A549 (cell line): ENCODE measurements around the gene P2RY8.
"Not testable (repeated sequence)": the region's sequence is repeated elsewhere in the genome, so short reads cannot be mapped to it uniquely, and the experiment has no call there.

ENCODE experiments used
- CEBPB ChIP-seq, 2 experiments: fragments of >200 bp in 1 of 2; sonication (Bioruptor Twin) in 1 of 2; formaldehyde crosslinking in 1 of 2; IDR thresholded peaks; 2 replicates each; pipeline ENCODE4 v1.6.1; 2012 to 2016
- EHF ChIP-seq: fragments of 250-450 bp; sonication (Bioruptor Pico); IDR thresholded peaks from 2 replicates; pipeline ENCODE4 v1.5.0; 2020; ENCODE audit warnings: mild to moderate bottlenecking
- EHMT2 ChIP-seq: fragments of 200-600 bp; sonication (generic); IDR thresholded peaks from 2 replicates; pipeline ENCODE4 v1.6.1; 2016; ENCODE audit warnings: antibody characterized with exemption, low read depth, mild to moderate bottlenecking, moderate library complexity
- JUN ChIP-seq, 2 experiments: fragments of >200 bp; sonication (Bioruptor Twin); formaldehyde crosslinking; IDR thresholded peaks; 2 replicates in 1 of 2; 3 replicates in 1 of 2; pipeline ENCODE4 v1.6.1; 2016 to 2017
- MYC ChIP-seq: IDR thresholded peaks from 2 replicates; pipeline ENCODE4 v1.6.1; 2012; ENCODE audit warnings: mild to moderate bottlenecking, inconsistent platforms, low read length, improper control_type of control experiment, borderline replicate concordance
- POLR2A ChIP-seq: IDR thresholded peaks from 2 replicates; pipeline ENCODE4 v1.6.1; 2012; ENCODE audit warnings: mild to moderate bottlenecking, low read length
- RAD21 ChIP-seq, 2 experiments: fragments of >200 bp in 1 of 2; sonication (Bioruptor Twin) in 1 of 2; formaldehyde crosslinking in 1 of 2; IDR thresholded peaks in 1 of 2; conservative IDR thresholded peaks in 1 of 2; 2 replicates in 1 of 2; 3 replicates in 1 of 2; pipeline ENCODE4 v1.6.1; 2012 to 2018; ENCODE audit warnings: inconsistent platforms in 1 of 2
- RFX5 ChIP-seq: fragments of 450-650 bp; IDR thresholded peaks from 2 replicates; pipeline ENCODE4 v1.7.1; 2014; ENCODE audit warnings: antibody characterized with exemption, mild to moderate bottlenecking, moderate library complexity
- ZFP36 ChIP-seq: fragments of 450-650 bp; IDR thresholded peaks from 2 replicates; pipeline ENCODE4 v1.6.1; 2014; ENCODE audit warnings: borderline replicate concordance; ENCODE audit not compliant: partially characterized antibody
- TF ChIP-seq, protein P1 (sequence below): fragments of >200 bp; sonication (Bioruptor Twin); formaldehyde crosslinking; IDR thresholded peaks from 3 replicates; pipeline ENCODE4 v1.5.1; 2016
- TF ChIP-seq, protein P2 (sequence below): fragments of 200-600 bp; sonication (generic); IDR thresholded peaks from 2 replicates; pipeline ENCODE4 v1.6.1; 2016; ENCODE audit warnings: antibody characterized with exemption, mild to moderate bottlenecking, moderate library complexity
- TF ChIP-seq, protein P3 (sequence below): IDR thresholded peaks from 2 replicates; pipeline ENCODE4 v1.6.1; 2012

DNA sequence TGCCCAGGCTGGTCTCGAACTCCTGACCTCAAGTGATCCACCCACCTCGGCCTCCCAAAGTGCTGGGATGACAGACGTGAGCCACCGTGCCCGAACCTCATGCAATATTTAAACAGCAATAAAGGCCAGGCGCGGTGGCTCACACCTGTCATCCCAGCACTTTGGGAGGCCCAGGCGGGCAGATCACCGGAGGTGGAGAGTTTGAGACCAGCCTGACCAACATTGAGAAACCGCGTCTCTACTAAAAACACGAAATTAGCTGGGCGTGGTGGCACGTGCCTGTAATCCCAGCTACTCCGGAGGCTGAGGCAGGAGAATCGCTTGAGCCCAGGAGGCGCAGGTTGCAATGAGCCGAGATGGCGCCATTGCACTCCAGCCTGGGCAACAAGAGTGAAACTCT lies 37.2 kb upstream of the P2RY8 start:
- not testable (repeated sequence) for TF ChIP-seq EHF (CRISPR knock-in tag); JUN (IDR thresholded peaks at IDR 0.05); POLR2A; RFX5; EHMT2; RAD21 (conservative IDR thresholded peaks at IDR 0.05 in 1 of 2, IDR thresholded peaks at IDR 0.05 in 1 of 2); MYC; CEBPB (IDR thresholded peaks at IDR 0.05); ZFP36
- TF ChIP-seq, protein P1, sequence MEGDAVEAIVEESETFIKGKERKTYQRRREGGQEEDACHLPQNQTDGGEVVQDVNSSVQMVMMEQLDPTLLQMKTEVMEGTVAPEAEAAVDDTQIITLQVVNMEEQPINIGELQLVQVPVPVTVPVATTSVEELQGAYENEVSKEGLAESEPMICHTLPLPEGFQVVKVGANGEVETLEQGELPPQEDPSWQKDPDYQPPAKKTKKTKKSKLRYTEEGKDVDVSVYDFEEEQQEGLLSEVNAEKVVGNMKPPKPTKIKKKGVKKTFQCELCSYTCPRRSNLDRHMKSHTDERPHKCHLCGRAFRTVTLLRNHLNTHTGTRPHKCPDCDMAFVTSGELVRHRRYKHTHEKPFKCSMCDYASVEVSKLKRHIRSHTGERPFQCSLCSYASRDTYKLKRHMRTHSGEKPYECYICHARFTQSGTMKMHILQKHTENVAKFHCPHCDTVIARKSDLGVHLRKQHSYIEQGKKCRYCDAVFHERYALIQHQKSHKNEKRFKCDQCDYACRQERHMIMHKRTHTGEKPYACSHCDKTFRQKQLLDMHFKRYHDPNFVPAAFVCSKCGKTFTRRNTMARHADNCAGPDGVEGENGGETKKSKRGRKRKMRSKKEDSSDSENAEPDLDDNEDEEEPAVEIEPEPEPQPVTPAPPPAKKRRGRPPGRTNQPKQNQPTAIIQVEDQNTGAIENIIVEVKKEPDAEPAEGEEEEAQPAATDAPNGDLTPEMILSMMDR: not testable (repeated sequence)
- TF ChIP-seq, protein P2, sequence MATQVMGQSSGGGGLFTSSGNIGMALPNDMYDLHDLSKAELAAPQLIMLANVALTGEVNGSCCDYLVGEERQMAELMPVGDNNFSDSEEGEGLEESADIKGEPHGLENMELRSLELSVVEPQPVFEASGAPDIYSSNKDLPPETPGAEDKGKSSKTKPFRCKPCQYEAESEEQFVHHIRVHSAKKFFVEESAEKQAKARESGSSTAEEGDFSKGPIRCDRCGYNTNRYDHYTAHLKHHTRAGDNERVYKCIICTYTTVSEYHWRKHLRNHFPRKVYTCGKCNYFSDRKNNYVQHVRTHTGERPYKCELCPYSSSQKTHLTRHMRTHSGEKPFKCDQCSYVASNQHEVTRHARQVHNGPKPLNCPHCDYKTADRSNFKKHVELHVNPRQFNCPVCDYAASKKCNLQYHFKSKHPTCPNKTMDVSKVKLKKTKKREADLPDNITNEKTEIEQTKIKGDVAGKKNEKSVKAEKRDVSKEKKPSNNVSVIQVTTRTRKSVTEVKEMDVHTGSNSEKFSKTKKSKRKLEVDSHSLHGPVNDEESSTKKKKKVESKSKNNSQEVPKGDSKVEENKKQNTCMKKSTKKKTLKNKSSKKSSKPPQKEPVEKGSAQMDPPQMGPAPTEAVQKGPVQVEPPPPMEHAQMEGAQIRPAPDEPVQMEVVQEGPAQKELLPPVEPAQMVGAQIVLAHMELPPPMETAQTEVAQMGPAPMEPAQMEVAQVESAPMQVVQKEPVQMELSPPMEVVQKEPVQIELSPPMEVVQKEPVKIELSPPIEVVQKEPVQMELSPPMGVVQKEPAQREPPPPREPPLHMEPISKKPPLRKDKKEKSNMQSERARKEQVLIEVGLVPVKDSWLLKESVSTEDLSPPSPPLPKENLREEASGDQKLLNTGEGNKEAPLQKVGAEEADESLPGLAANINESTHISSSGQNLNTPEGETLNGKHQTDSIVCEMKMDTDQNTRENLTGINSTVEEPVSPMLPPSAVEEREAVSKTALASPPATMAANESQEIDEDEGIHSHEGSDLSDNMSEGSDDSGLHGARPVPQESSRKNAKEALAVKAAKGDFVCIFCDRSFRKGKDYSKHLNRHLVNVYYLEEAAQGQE: not testable (repeated sequence)
- TF ChIP-seq, protein P3, sequence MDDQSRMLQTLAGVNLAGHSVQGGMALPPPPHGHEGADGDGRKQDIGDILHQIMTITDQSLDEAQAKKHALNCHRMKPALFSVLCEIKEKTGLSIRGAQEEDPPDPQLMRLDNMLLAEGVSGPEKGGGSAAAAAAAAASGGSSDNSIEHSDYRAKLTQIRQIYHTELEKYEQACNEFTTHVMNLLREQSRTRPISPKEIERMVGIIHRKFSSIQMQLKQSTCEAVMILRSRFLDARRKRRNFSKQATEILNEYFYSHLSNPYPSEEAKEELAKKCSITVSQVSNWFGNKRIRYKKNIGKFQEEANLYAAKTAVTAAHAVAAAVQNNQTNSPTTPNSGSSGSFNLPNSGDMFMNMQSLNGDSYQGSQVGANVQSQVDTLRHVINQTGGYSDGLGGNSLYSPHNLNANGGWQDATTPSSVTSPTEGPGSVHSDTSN: not testable (repeated sequence)
